SH-SY5Y (cell line): ENCODE measurements around the gene WDR53.

Experiments used
- GATA2 ChIP-seq: IDR thresholded peaks from 2 replicates; pipeline ENCODE4 v1.6.1; 2011; ENCODE audit warnings: mild to moderate bottlenecking, low read depth, low read length
- GATA3 ChIP-seq: IDR thresholded peaks from 2 replicates; pipeline ENCODE4 v1.6.1; 2011; ENCODE audit warnings: low read depth, mild to moderate bottlenecking, low read length, moderate library complexity

Gene WDR53

GRCh38 chr3:196513697-196514349 is 54.5 kb downstream of the WDR53 start:
- TF ChIP-seq GATA3: no peak
- TF ChIP-seq GATA2: no peak

- TF ChIP-seq GATA2 (no peak), GATA3 (no peak)
These were observed 61.7 kb downstream of the WDR53 start for GRCh38 chr3:196506687-196507086.

GRCh38 chr3:196504556-196504955 is 63.8 kb downstream of the WDR53 start:
- TF ChIP-seq GATA3: no peak
- no peak for TF ChIP-seq GATA2
